HL-60 (cell line): ENCODE measurements around the gene DCK.

Experiments
- CTCF ChIP-seq: IDR thresholded peaks from one replicate; pipeline ENCODE4 v1.5.1; 2011; ENCODE audit warnings: low read length, control low read depth, inconsistent platforms; ENCODE audit not compliant: insufficient read depth
- POLR2AphosphoS5 ChIP-seq: IDR thresholded peaks from 2 replicates; pipeline ENCODE4 v1.6.1; 2012; ENCODE audit warnings: low read depth

GRCh38 chr4:71009086-71009485 lies 15.6 kb downstream of the DCK start:
- no peak for TF ChIP-seq POLR2AphosphoS5
- TF ChIP-seq CTCF, result no peak
